ENCODE results near the gene SRGAP1.

- TF ChIP-seq POLR2A (IDR thresholded peaks at IDR 0.05) (no peak), CTCF (IDR thresholded peaks at IDR 0.05) (no peak), POLR2AphosphoS5 (IDR thresholded peaks at IDR 0.05; ENCODE audit: insufficient read depth in 1 of 2, low read depth in 1 of 2) (no peak)
Measured at GRCh38 chr12:63845726-63846125, 1.2 kb downstream of the SRGAP1 start.

Data from vagina (tissue), 2 donors.